Choroid plexus epithelial cell (primary cell): ENCODE data around the gene CNIH2.
"Not testable (repeated sequence)": the region's sequence is repeated elsewhere in the genome, so short reads cannot be mapped to it uniquely, and the experiment has no call there.

ENCODE experiments used
- DNase-seq: peaks from one replicate; pipeline ENCODE4 v3.0.0-alpha.2; 2010; ENCODE audit warnings: low read depth
- H3K4me3 ChIP-seq: 2 replicates; pipeline ENCODE4 v1.5.1; 2011; ENCODE audit warnings: low read depth, mild to moderate bottlenecking, control low read depth, low read length, moderate library complexity
- TF ChIP-seq, protein P1 (sequence below): conservative IDR thresholded peaks from 2 replicates; pipeline ENCODE4 v1.5.1; 2011; ENCODE audit warnings: low read depth, mild to moderate bottlenecking, control low read depth, inconsistent platforms, low read length, moderate library complexity

CNIH2 gene

GRCh38 chr11:66242095-66242765 is 35.7 kb upstream of the CNIH2 start:
- no peak for DNase-seq
- TF ChIP-seq, protein P1, sequence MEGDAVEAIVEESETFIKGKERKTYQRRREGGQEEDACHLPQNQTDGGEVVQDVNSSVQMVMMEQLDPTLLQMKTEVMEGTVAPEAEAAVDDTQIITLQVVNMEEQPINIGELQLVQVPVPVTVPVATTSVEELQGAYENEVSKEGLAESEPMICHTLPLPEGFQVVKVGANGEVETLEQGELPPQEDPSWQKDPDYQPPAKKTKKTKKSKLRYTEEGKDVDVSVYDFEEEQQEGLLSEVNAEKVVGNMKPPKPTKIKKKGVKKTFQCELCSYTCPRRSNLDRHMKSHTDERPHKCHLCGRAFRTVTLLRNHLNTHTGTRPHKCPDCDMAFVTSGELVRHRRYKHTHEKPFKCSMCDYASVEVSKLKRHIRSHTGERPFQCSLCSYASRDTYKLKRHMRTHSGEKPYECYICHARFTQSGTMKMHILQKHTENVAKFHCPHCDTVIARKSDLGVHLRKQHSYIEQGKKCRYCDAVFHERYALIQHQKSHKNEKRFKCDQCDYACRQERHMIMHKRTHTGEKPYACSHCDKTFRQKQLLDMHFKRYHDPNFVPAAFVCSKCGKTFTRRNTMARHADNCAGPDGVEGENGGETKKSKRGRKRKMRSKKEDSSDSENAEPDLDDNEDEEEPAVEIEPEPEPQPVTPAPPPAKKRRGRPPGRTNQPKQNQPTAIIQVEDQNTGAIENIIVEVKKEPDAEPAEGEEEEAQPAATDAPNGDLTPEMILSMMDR = no peak
- no peak overlapping the region for H3K4me3 ChIP-seq

GRCh38 chr11:66243782-66244535 is 34.0 kb upstream of the CNIH2 start:
- TF ChIP-seq, protein P1 = no peak
- DNase-seq = no peak
- no peak overlapping the region for H3K4me3 ChIP-seq

DNA sequence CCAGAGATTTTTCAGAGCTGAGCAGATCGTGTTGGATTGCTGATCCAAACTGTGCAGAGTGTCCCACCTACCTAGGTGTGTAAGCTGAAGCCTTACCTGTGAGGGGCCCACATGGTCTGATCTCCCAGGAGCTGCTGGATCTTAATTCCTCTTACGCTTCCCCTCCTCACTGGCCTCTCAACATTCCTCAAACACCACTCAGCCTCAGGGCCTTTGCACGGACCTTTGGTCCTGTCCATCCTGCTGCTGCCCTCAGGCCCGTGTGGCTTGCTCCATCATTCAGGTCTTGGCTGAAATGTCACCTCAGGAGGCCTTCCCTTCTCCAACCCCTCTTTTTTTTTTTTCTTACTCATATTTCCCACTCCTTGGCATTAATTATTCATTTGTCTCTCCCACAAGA is 30.7 kb upstream of the CNIH2 start:
- no peak for DNase-seq
- no peak overlapping the region for H3K4me3 ChIP-seq
- TF ChIP-seq, protein P1 = no peak

- TF ChIP-seq, protein P1 = no peak
- H3K4me3 ChIP-seq = no peak overlapping the region
- DNase-seq = no peak
These were observed 30.2 kb upstream of the CNIH2 start for GRCh38 chr11:66247801-66248200.

- TF ChIP-seq, protein P1 = no peak
- no peak for DNase-seq
- H3K4me3 ChIP-seq = no peak overlapping the region
These were observed 29.1 kb upstream of the CNIH2 start for GRCh38 chr11:66248903-66249302.

DNA sequence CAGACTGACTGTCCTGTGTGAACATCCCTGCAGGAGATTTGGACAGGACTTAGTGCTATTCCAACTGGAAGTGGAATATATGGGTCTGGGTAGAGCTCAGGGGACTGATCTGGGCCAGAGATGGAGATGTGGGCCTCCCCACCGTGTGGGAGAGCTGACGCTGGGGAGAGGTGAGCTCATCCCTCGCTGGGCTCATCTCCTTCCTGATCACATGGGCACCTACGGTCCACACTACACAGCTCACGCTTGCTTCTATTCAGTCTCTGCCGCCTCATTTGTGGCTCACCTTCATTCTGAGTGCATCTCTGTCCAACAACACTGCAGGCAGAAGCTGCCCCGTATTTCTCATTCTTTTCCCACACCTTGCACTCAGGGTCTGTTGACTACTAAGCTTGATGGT is 26.2 kb upstream of the CNIH2 start:
- no peak for DNase-seq
- TF ChIP-seq, protein P1 = no peak
- no peak overlapping the region for H3K4me3 ChIP-seq

GRCh38 chr11:66253081-66253480 is 24.9 kb upstream of the CNIH2 start:
- not testable (repeated sequence) for DNase-seq, H3K4me3 ChIP-seq
